Fibroblast of villous mesenchyme (primary cell): ENCODE results near the gene DCHS1. TPM values are rescaled to one million over a fixed set of nuclear protein-coding genes. Genes with fewer than 3 reads are reported as not detected.
A peak's percentile ranks its signal among the peaks of the same experiment; 100 is the strongest.

Experiments used
- DNase-seq: peaks from one replicate; pipeline ENCODE4 v3.0.0-alpha.2; 2010; ENCODE audit warnings: low read depth
- H3K4me3 ChIP-seq: 2 replicates; pipeline ENCODE4 v1.5.1; 2011; ENCODE audit warnings: low read depth, mild to moderate bottlenecking, low read length
- CTCF ChIP-seq: IDR thresholded peaks from 2 replicates; pipeline ENCODE4 v1.5.1; 2012; ENCODE audit warnings: low read depth, mild to moderate bottlenecking, low read length; ENCODE audit not compliant: insufficient read depth
- total RNA-seq: library from RNA; depleted of rRNA; stranded (reverse); fragments of >200 nt; gene quantifications from 2 replicates; pipeline ENCODE4 v1.2.3, GENCODE V29; 2012

The DCHS1 gene
- total RNA-seq, 1 donor, result 33.7 TPM

DNA sequence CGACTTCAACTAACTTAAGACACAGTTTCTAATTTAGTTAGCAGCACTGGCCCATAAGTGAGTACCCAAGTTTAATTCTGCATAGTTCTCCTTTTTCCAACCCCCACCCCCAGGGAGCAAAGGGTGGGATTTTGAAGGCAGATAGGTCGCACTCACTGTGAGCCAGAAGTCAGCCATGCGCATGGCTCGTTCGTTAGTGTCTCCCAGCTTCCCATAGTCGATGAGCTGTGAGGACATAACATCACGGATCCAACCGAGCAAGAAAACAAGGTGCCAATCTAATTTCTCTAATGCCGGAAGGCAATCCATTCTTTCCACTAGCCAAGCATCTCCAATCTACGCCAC lies 27.0 kb upstream of the DCHS1 start:
- DNase-seq, result no peak
- H3K4me3 ChIP-seq, result peak overlapping the region; percentile 99
- no peak for TF ChIP-seq CTCF

DNA sequence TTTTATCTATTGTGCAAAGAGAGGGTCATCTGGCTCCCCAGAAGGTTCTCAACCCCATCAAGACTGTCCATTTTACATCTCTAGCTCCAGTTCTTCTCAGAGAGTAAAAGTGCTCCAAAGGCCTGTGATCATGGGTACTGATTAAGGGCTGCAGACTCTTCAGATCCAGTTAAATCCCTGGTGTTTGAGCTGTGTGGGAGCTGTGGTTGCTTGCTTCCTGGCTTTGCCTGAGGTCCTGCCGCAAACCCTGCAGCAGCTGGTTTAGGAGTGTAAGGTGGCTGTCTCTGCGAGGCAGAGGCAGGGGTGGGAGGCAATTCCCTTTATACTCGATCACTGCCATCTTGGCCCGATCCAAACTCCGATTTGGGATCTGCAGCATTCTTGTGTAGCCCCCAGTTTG lies 26.3 kb upstream of the DCHS1 start:
- peak; percentile 43 for DNase-seq
- no peak for TF ChIP-seq CTCF
- peak overlapping the region; percentile 99 for H3K4me3 ChIP-seq

DNA sequence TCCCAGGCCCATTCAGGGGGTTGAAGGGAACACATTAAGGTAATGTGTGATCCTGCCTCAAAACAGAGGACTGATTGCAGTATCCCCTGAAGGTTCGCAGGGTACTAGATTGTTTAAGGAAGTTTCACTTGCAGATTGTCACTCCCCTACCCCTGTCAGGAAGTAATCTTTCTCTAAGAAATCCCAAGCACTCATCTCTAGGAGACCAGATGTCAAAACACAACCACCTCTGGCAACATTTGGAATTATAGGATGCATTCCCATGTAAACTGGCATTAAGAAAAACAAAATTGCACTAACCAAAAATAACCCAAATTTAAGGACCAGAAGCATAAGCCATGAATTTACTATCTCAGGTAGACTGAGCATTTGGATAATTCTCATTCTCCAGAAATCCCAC lies 25.9 kb upstream of the DCHS1 start:
- no peak for DNase-seq
- peak overlapping the region; percentile 99 for H3K4me3 ChIP-seq
- no peak for TF ChIP-seq CTCF

DNA sequence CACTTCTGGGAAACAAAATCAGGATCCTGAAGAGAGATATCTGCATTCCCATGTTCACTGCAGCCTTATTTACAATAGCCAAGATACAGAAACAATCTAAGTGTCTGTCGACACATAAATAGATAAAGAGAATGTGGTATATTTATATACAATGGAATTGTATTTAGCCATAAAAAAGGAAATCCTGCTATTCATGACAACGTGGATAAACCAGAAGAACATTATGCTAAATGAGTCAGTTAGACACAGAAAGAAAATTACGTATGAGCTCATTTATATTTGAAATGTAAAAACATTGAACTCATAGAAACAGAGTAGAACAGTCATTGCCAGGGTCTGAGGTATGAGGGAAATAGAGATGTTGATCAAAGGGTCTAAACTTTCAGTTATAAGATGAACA lies 21.4 kb upstream of the DCHS1 start:
- no peak for DNase-seq
- H3K4me3 ChIP-seq, result no peak overlapping the region
- TF ChIP-seq CTCF, result no peak

DNA sequence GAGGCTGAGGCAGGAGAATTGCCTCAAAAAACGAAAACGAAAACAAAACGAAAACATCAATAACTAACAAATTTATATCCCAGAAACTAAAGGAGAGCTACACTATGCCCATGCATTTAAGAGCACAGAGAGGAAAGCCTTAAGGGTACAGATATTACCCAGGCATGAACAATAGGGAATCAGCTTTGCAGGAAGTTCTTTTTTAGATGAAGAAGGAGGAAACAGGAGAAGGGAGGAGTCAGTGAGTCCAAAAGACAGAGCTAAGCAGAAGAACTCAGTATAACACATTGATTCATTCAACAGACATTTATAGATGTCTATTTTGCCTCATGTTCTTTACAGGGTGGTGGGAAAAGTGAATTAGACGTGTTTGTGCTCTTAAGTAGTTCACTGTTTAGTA lies 19.3 kb upstream of the DCHS1 start:
- TF ChIP-seq CTCF, result no peak
- no peak for DNase-seq
- no peak overlapping the region for H3K4me3 ChIP-seq

- H3K4me3 ChIP-seq, result no peak overlapping the region
- no peak for DNase-seq
- no peak for TF ChIP-seq CTCF
Observed at GRCh38 chr11:6674219-6674597, 18.6 kb upstream of the DCHS1 start.

DNA sequence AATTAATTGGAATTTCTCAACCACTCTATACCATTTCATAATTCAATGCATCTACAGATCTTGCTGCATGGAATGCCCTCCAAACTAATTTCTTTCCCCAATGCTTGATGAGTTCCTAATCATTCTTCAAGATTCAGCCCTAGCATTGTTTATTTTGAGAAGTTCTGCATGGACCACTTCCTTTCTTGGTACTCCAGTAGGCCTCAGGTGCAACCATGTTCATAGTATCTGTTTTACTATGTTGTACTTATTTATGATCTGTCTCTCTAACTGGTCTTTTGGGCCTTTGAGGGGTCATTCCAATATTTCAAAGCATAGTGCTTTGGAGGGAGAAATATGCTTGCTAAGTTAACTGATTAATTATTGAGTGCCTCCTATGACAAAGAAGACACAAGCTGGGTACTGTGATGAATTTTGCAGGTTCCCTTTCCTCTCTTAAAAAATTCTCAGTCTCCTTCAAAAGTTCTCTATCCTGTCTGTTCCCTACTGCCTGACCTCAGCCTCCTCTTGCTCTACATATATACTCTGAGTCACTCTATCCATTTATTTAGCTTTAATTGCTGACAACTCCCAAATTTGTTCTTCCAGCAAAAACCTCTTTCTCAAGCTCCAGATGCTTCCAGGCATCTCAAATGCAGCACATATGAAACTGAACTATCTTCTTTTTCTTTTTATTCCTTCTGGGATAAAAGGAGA lies 18.1 kb upstream of the DCHS1 start:
- TF ChIP-seq CTCF, result no peak
- no peak for DNase-seq
- H3K4me3 ChIP-seq, result no peak overlapping the region
